Prostate gland (tissue), 2 donors: ENCODE measurements around the gene ARL5C.

Source experiments
- POLR2AphosphoS5 ChIP-seq: sonication (generic); formaldehyde crosslinking; IDR thresholded peaks from one replicate; pipeline ENCODE4 v1.6.1; 2017; ENCODE audit warnings: antibody characterized with exemption
- TF ChIP-seq, protein P1 (sequence below), 4 experiments: fragments of 200-600 bp in 2 of 4; fragments of 450-650 bp in 2 of 4; sonication (generic) in 2 of 4; IDR thresholded peaks; 1 replicate in 3 of 4; 2 replicates in 1 of 4; pipeline ENCODE4 v1.5.1; 2016 to 2019; ENCODE audit warnings: antibody characterized with exemption in 4 of 4, mild to moderate bottlenecking in 2 of 4, moderate library complexity in 2 of 4

- TF ChIP-seq, protein P1, sequence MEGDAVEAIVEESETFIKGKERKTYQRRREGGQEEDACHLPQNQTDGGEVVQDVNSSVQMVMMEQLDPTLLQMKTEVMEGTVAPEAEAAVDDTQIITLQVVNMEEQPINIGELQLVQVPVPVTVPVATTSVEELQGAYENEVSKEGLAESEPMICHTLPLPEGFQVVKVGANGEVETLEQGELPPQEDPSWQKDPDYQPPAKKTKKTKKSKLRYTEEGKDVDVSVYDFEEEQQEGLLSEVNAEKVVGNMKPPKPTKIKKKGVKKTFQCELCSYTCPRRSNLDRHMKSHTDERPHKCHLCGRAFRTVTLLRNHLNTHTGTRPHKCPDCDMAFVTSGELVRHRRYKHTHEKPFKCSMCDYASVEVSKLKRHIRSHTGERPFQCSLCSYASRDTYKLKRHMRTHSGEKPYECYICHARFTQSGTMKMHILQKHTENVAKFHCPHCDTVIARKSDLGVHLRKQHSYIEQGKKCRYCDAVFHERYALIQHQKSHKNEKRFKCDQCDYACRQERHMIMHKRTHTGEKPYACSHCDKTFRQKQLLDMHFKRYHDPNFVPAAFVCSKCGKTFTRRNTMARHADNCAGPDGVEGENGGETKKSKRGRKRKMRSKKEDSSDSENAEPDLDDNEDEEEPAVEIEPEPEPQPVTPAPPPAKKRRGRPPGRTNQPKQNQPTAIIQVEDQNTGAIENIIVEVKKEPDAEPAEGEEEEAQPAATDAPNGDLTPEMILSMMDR (IDR thresholded peaks at IDR 0.05) = peak; percentile 58 to 77 (median 71)
- TF ChIP-seq POLR2AphosphoS5 = no peak
These were observed 9.1 kb upstream of the ARL5C start for GRCh38 chr17:39174920-39175694.
